KMS-11 (cell line): ENCODE data around the gene TMEM174.
"Not testable (repeated sequence)": the region's sequence is repeated elsewhere in the genome, so short reads cannot be mapped to it uniquely, and the experiment has no call there.

ENCODE experiments used
- H2AFZ ChIP-seq: fragments of 200-600 bp; sonication (generic); 2 replicates; pipeline ENCODE4 v1.6.1; 2016; ENCODE audit warnings: antibody characterized with exemption, mixed run types, low read depth
- H3K27ac ChIP-seq: fragments of 200-600 bp; sonication (generic); 2 replicates; pipeline ENCODE4 v1.6.1; 2016; ENCODE audit warnings: mild to moderate bottlenecking, mixed run types
- H3K27me3 ChIP-seq: fragments of 200-600 bp; sonication (generic); 2 replicates; pipeline ENCODE4 v1.6.1; 2017; ENCODE audit warnings: mild to moderate bottlenecking, low read depth, mixed run types, moderate library complexity; ENCODE audit not compliant: insufficient read depth
- H3K36me3 ChIP-seq: fragments of 200-600 bp; sonication (generic); 2 replicates; pipeline ENCODE4 v1.6.1; 2017; ENCODE audit warnings: mild to moderate bottlenecking, mixed run types; ENCODE audit not compliant: insufficient read depth
- H3K4me1 ChIP-seq: fragments of 200-600 bp; sonication (generic); 2 replicates; pipeline ENCODE4 v1.6.1; 2016; ENCODE audit warnings: mild to moderate bottlenecking, low read depth, mixed run types; ENCODE audit not compliant: poor library complexity, severe bottlenecking
- H3K4me2 ChIP-seq: fragments of 200-600 bp; sonication (generic); 2 replicates; pipeline ENCODE4 v1.7.0; 2016; ENCODE audit warnings: mild to moderate bottlenecking, mixed run types
- H3K4me3 ChIP-seq: fragments of 200-600 bp; sonication (generic); IDR thresholded peaks from 2 replicates; pipeline ENCODE4 v1.6.1; 2017; ENCODE audit warnings: low read depth, low read length, mixed read lengths; ENCODE audit not compliant: insufficient read depth
- H3K79me2 ChIP-seq: fragments of 200-600 bp; sonication (generic); 2 replicates; pipeline ENCODE4 v1.6.1; 2016; ENCODE audit warnings: low read depth, mixed run types; ENCODE audit not compliant: insufficient read depth
- H3K9ac ChIP-seq: fragments of 200-600 bp; sonication (generic); 2 replicates; pipeline ENCODE4 v1.6.1; 2016; ENCODE audit warnings: mild to moderate bottlenecking, mixed run types
- H4K20me1 ChIP-seq: fragments of 200-600 bp; sonication (generic); 2 replicates; pipeline ENCODE4 v1.6.1; 2016; ENCODE audit warnings: mild to moderate bottlenecking, mixed run types; ENCODE audit not compliant: insufficient read depth
- TF ChIP-seq, protein P1 (sequence below): fragments of 200-600 bp; sonication (generic); conservative IDR thresholded peaks from 2 replicates; pipeline ENCODE4 v1.6.1; 2017; ENCODE audit warnings: low read depth, mild to moderate bottlenecking, antibody characterized with exemption, low read length, moderate library complexity, mixed read lengths

The TMEM174 gene

DNA sequence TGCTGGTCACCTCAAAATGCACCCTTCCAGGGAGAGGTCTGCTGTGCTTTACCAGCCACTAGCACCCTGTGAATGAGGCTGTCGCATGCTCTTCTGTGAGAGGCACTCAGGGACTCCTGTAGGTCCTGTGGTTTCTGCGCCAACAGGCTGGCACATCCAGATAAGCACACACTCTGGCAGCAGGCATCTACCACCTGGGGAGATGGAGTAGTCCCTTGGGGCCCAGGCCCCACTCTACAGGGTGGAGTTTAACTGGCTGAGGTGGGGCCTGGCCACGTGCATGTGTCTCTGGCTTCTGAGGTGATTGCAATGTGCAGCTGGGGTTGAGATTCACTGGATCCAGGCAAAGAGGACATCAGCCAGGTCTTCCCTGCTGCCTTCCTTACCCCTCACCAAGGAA, 32.3 kb downstream of the TMEM174 start:
- no peaks in the 10 kb centered on the region for H3K27me3 ChIP-seq
- no peaks in the 10 kb centered on the region for H3K79me2 ChIP-seq
- TF ChIP-seq, protein P1, sequence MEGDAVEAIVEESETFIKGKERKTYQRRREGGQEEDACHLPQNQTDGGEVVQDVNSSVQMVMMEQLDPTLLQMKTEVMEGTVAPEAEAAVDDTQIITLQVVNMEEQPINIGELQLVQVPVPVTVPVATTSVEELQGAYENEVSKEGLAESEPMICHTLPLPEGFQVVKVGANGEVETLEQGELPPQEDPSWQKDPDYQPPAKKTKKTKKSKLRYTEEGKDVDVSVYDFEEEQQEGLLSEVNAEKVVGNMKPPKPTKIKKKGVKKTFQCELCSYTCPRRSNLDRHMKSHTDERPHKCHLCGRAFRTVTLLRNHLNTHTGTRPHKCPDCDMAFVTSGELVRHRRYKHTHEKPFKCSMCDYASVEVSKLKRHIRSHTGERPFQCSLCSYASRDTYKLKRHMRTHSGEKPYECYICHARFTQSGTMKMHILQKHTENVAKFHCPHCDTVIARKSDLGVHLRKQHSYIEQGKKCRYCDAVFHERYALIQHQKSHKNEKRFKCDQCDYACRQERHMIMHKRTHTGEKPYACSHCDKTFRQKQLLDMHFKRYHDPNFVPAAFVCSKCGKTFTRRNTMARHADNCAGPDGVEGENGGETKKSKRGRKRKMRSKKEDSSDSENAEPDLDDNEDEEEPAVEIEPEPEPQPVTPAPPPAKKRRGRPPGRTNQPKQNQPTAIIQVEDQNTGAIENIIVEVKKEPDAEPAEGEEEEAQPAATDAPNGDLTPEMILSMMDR = no peak
- H3K9ac ChIP-seq = no peak overlapping the region
- no peak overlapping the region for H2AFZ ChIP-seq
- H3K4me3 ChIP-seq = no peak overlapping the region
- H3K27ac ChIP-seq = no peak overlapping the region
- no peaks in the 10 kb centered on the region for H3K4me1 ChIP-seq
- H3K4me2 ChIP-seq = no peak overlapping the region
- no peaks in the 10 kb centered on the region for H4K20me1 ChIP-seq
- H3K36me3 ChIP-seq = no peaks in the 10 kb centered on the region

DNA sequence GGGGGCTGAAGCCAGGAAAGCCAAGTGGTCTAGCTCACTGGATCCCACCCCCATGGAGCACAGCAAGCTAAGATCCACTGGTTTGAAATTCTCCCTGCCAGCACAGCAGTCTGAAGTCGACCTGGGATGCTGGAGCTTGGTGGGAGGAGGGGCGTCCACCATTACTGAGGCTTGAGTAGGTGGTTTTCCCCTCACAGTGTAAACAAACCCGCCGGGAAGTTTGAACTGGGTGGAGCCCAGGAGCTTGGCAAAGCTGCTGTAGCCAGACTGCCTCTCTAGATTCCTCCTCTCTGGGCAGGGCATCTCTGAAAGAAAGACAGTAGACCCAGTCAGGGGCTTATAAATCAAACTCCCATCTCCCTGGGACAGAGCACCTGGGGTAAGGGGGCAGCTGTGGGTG, 34.2 kb downstream of the TMEM174 start:
- H3K27ac ChIP-seq, H4K20me1 ChIP-seq, H3K4me3 ChIP-seq, H3K4me1 ChIP-seq, H3K4me2 ChIP-seq, H3K79me2 ChIP-seq, H3K9ac ChIP-seq, H3K27me3 ChIP-seq, H3K36me3 ChIP-seq, H2AFZ ChIP-seq: not testable (repeated sequence)

DNA sequence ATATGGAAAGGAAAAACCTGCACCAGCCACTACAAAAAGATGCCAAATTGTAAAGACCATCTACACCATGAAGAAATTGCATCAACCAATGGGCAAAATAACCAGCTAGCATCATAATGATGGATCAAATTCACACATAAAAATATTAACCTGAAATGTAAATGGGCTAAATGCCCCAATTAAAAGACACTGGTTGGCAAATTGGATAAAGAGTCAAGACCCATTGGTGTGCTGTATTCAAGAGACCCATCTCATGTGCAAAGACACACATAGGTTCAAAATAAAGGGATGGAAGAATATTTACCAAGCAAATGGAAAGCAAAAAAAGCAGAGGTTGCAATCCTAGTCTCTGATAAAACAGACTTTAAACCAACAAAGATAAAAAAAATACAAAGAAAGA, 36.1 kb downstream of the TMEM174 start:
- H3K27me3 ChIP-seq, H4K20me1 ChIP-seq, H3K4me3 ChIP-seq, H3K36me3 ChIP-seq, H2AFZ ChIP-seq, H3K79me2 ChIP-seq, H3K9ac ChIP-seq, H3K27ac ChIP-seq, H3K4me2 ChIP-seq: not testable (repeated sequence)
- H3K4me1 ChIP-seq = peaks cover 16% of the 10 kb centered on the region

DNA sequence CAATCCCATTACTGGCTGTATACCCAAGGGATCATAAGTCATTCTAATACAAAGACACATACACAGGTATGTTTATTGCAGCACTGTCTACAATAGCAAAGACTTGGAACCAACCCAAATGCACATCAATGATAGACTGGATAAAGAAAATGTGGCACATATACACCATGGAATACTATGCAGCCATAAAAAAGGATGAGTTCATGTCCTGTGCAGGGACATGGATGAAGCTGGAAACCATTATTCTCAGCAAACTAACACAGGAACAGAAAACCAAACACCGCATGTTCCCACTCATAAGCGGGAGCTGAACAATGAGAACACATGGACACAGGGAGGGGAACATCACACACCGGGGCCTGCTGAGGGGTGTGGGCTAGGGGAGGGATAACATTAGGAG, 39.7 kb downstream of the TMEM174 start:
- H4K20me1 ChIP-seq, H3K4me3 ChIP-seq, H2AFZ ChIP-seq, H3K27ac ChIP-seq, H3K4me2 ChIP-seq, H3K79me2 ChIP-seq, H3K9ac ChIP-seq, H3K36me3 ChIP-seq, H3K27me3 ChIP-seq: not testable (repeated sequence)
- peaks cover 30% of the 10 kb centered on the region for H3K4me1 ChIP-seq

DNA sequence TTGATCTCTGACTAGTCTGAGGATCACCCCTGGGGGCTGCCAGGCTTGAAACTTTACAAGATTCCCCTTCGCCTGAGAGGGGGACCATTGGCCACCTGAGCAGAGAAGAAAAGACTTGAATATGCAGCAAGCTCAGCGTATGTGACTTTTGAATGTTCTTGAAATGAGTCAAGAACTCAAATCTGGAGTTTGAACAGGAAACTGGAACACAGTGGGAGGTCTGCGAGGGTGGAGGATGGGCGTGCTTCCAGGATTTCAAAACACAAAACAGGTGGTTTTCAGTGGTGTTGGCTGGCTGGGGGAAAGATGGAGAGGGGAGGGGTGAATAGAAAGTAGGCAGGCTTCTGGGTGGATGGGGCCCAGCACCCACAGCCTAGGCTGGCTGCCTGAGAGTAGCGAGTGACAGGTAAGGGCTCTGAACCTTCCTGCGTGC, 40.6 kb downstream of the TMEM174 start:
- Histone ChIP-seq H4K20me1 (no peaks in the 10 kb centered on the region), H3K36me3 (no peaks in the 10 kb centered on the region), H3K4me3 (no peak overlapping the region), H3K4me1 (peaks cover 30% of the 10 kb centered on the region), H3K79me2 (no peaks in the 10 kb centered on the region), H3K9ac (no peak overlapping the region; the same call in 1 of the 2 replicates), H3K27ac (peak overlapping the region; percentile 49; the same call in 1 of the 2 replicates), H3K4me2 (peak overlapping the region; percentile 55), H3K27me3 (no peaks in the 10 kb centered on the region), H2AFZ (peak overlapping the region; percentile 16; the same call in 1 of the 2 replicates)
- TF ChIP-seq, protein P1 = no peak

DNA sequence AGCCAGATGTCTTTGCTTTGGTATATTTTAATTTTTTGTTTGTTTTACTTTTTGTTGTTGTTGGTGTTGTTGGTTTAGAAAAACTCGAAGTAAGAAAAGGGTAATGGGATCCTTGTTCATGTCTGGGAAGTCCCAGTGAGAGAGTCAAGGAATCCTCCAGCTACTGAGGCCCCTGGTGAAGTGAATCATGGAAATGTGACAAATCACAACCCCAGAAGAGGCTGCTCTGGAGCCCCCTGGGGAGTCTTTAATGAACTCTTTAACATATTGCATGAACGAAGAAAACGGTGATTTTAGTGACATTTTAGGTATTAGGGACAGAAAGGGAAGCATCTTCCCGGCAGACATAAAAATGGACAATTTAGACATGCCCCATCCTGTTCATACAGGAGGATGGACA, 41.3 kb downstream of the TMEM174 start:
- H3K27ac ChIP-seq = no peak overlapping the region; the same call in 1 of the 2 replicates
- no peaks in the 10 kb centered on the region for H4K20me1 ChIP-seq
- no peak overlapping the region for H3K4me3 ChIP-seq
- H3K36me3 ChIP-seq = no peaks in the 10 kb centered on the region
- H3K9ac ChIP-seq = no peak overlapping the region; the same call in 1 of the 2 replicates
- peaks cover 30% of the 10 kb centered on the region for H3K4me1 ChIP-seq
- no peaks in the 10 kb centered on the region for H3K27me3 ChIP-seq
- TF ChIP-seq, protein P1 = no peak
- peak overlapping the region; percentile 16; the same call in 1 of the 2 replicates for H2AFZ ChIP-seq
- H3K79me2 ChIP-seq = no peaks in the 10 kb centered on the region
- H3K4me2 ChIP-seq = peak overlapping the region; percentile 55
